Adrenal gland (tissue), 12 donors: ENCODE data around the gene RFPL4A. TPM values are rescaled to one million over a fixed set of nuclear protein-coding genes. Genes with fewer than 3 reads are reported as not detected.
"Not testable (repeated sequence)": the region's sequence is repeated elsewhere in the genome, so short reads cannot be mapped to it uniquely, and the experiment has no call there.

ENCODE experiments used
- DNase-seq, 7 donors: peaks; one replicate each; pipeline ENCODE4 v3.0.0-alpha.2; 2019 to 2020
- H3K27ac ChIP-seq, 5 donors: fragments of 200-600 bp; sonication (generic) in 4 of 5; 1 replicate in 3 of 5; 2 replicates in 2 of 5; pipeline versions ENCODE4 v1.5.1 to v1.8.0; 2016 to 2020; ENCODE audit warnings: mild to moderate bottlenecking in 1 of 5
- H3K27me3 ChIP-seq: fragments of 200-600 bp; 2 replicates; pipeline ENCODE4 v1.8.0; 2021
- H3K36me3 ChIP-seq, 2 donors: fragments of 200-600 bp; replicated peaks in 1 of 2; 1 replicate in 1 of 2; 2 replicates in 1 of 2; pipeline versions ENCODE4 v1.5.1 to v1.8.0; 2018 to 2022
- H3K4me1 ChIP-seq, 2 donors: fragments of 200-600 bp; replicated peaks in 1 of 2; 1 replicate in 1 of 2; 2 replicates in 1 of 2; pipeline versions ENCODE4 v1.5.1 to v1.8.0; 2018 to 2021
- H3K4me3 ChIP-seq, 4 donors: fragments of 200-600 bp; sonication (generic) in 3 of 4; one replicate each; pipeline ENCODE4 v1.5.1; 2016 to 2018
- H3K9me3 ChIP-seq, 3 donors: fragments of 200-600 bp; sonication (generic) in 1 of 3; replicated peaks in 1 of 3; 1 replicate in 2 of 3; 2 replicates in 1 of 3; pipeline versions ENCODE4 v1.5.1 to v1.8.0; 2016 to 2021
- POLR2A ChIP-seq, 2 donors: fragments of 450-650 bp; IDR thresholded peaks; one replicate each; pipeline ENCODE4 v1.6.1; 2017; ENCODE audit warnings: antibody characterized with exemption in 2 of 2, mild to moderate bottlenecking in 2 of 2, moderate library complexity in 1 of 2
- WGBS, 4 donors: extraction: QIAGEN DNeasy Blood & Tissue Kit in 2 of 4; methylation state at CpG; one replicate each; pipeline versions ENCODE4 v1.1.5 to v1.1.7; 2013 to 2017; 5-methylcytosine and 5-hydroxymethylcytosine counted together
- intact Hi-C, 2 donors: fragments of 100-400 bp; cut with DNase I; formaldehyde crosslinking; loops; one replicate each; pipeline versions ENCODE4 v1.14.1 to v1.15.0; 2022 to 2023
- polyA plus RNA-seq, 3 donors: library from polyadenylated mRNA; stranded (reverse); fragments of 200-250 nt in 2 of 3; fragments of 350-450 nt in 1 of 3; fragmentation: Illumina TruSeq in 1 of 3; extraction: RNeasy Lipid Tissue Mini Kit (QIAGEN cat#74804) in 1 of 3; gene quantifications; one replicate each; pipeline ENCODE4 v1.2.3, GENCODE V29; 2013 to 2014
- total RNA-seq, 9 donors: library from RNA; depleted of rRNA in 4 of 9; stranded (reverse); fragments of >200 nt in 4 of 9; fragments of 120-200 nt in 1 of 9; fragmentation: NEBNext Ultra II Directional in 1 of 9; extraction: Animal tissue kit (Norgen Biotek cat#: 25700) in 1 of 9; gene quantifications; one replicate each; pipeline versions ENCODE4 v1.1.0 to v1.2.4, GENCODE V29; 2013 to 2023
- TF ChIP-seq, protein P1 (sequence below), 6 experiments: fragments of 450-650 bp in 4 of 6; fragments of 200-600 bp in 2 of 6; sonication (generic) in 1 of 6; IDR thresholded peaks; 1 replicate in 5 of 6; 2 replicates in 1 of 6; pipeline versions ENCODE4 v1.5.1 to v1.8.0; 2016 to 2021; ENCODE audit warnings: antibody characterized with exemption in 6 of 6, mild to moderate bottlenecking in 2 of 6, moderate library complexity in 1 of 6
- donor health status: healthy with polysubstance abuse.
- donor health status: Bipolar disorder and iron deficiency.
- donor health status: DM: yes; HTN: yes; CAD: no.
- donor health status: DM: no; HTN: no; CAD: no.
- donor health status: DM: no; HTN: no; CAD: no.
- donor health status: DM: yes; HTN: yes; CAD: no.

RFPL4A gene
- total and polyA plus RNA-seq, 12 donors: 0.28 TPM; not detected in 11

DNA sequence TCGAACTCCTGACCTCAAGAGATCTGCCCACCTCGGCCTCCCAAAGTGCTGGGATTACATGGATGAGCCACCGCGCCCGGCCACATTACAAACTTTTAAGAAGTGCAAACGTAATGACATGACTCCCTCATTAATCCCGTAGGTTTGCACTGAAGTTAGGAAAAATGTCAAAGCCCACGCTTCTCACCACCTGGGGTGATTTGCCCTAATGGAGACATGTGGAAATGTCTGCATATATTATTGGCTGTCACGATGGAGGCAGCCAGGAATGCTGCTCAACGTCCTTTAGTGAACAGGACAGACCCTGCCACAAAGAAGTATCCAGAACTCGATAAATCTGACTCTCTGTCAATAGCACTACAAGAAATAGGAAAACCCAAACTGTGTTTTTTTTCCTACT is 41.6 kb upstream of the RFPL4A start:
- no peak for TF ChIP-seq POLR2A (IDR thresholded peaks at IDR 0.05)
- TF ChIP-seq, protein P1, sequence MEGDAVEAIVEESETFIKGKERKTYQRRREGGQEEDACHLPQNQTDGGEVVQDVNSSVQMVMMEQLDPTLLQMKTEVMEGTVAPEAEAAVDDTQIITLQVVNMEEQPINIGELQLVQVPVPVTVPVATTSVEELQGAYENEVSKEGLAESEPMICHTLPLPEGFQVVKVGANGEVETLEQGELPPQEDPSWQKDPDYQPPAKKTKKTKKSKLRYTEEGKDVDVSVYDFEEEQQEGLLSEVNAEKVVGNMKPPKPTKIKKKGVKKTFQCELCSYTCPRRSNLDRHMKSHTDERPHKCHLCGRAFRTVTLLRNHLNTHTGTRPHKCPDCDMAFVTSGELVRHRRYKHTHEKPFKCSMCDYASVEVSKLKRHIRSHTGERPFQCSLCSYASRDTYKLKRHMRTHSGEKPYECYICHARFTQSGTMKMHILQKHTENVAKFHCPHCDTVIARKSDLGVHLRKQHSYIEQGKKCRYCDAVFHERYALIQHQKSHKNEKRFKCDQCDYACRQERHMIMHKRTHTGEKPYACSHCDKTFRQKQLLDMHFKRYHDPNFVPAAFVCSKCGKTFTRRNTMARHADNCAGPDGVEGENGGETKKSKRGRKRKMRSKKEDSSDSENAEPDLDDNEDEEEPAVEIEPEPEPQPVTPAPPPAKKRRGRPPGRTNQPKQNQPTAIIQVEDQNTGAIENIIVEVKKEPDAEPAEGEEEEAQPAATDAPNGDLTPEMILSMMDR (IDR thresholded peaks at IDR 0.05): no peak
- DNase-seq: no peak
- H3K4me3 ChIP-seq: no peak overlapping the region
- no peaks in the 10 kb centered on the region for H3K4me1 ChIP-seq
- H3K36me3 ChIP-seq: no peaks in the 10 kb centered on the region
- H3K27ac ChIP-seq: no peak overlapping the region
- WGBS, 4 donors: 67 to 73% (median 70%) methylated on average over 11 of the region's 11 CpGs
- H3K9me3 ChIP-seq: no peaks in the 10 kb centered on the region
- intact Hi-C loops: no loop called here
- H3K27me3 ChIP-seq: peaks cover 15% of the 10 kb centered on the region

DNA sequence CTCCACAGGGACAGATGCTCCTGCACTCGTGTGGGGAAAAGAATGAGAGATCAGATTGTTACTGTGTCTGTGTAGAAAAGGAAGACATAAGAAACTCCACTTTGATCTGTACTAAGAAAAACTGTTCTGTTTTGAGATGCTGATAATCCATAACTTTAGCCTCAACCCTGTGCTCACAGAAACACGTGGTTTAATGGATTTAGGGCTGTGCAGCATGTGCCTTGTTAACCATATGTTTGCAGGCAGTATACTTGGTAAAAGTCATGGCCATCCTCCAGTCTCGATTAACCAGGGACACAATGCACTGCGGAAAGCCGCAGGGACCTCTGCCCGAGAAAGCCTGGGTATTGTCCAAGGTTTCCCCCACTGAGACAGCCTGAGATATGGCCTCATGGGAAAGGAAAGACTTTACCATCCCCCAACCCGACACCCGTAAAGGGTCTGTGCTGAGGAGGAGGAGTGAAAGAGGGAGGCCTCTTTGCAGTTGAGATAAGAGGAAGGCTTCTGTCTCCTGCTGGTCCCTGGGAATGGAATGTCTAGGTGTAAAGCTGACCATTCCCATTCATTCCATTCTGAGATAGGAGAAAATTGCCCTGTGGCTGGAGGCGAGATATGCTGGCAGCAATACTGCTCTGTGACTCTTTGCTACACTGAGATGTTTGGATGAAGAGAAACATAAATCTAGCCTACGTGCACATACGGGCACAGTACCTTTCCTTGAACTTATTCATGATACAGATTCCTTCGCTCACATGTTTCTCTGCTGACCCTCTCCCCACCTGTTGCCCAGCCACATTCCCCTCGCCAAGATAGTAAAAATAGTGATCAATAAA is 40.8 kb upstream of the RFPL4A start:
- H3K9me3 ChIP-seq, H3K36me3 ChIP-seq, H3K27ac ChIP-seq, intact Hi-C loops, DNase-seq, H3K4me3 ChIP-seq, H3K4me1 ChIP-seq: not testable (repeated sequence)
- H3K27me3 ChIP-seq: peaks cover 15% of the 10 kb centered on the region
- 32 to 63% (median 34%) methylated on average over 11 to 13 of the region's 13 CpGs for WGBS, 4 donors

DNA sequence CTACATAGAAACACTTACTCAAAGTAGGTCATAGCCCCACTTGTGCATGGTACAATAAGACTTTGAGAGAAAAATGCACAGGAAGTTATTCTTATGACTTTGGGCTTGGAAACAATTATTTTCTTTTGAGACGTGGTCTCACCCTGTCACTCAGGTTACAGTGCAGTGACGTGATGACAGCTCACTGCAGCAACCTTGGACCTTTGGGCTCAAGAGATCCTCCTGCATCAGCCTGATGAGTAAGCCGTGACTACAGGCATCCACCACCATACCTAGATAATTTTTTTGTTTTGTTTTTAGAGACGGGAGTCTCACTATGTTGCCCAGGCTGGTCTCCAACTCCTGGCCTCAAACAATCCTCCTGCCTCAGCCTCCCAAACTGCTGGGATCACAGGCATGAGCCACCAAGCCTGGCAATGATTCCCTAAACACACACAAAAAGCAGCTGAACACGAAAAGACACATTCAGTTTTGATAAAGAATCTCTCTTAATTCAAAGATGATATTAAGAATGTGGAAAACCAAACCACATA is 38.6 kb upstream of the RFPL4A start:
- TF ChIP-seq, protein P1 (IDR thresholded peaks at IDR 0.05): no peak
- no peak for TF ChIP-seq POLR2A (IDR thresholded peaks at IDR 0.05)
- H3K36me3 ChIP-seq: no peaks in the 10 kb centered on the region
- intact Hi-C loops: no loop called here
- no peaks in the 10 kb centered on the region for H3K4me1 ChIP-seq
- peaks cover 15% of the 10 kb centered on the region for H3K27me3 ChIP-seq
- no peak overlapping the region for H3K4me3 ChIP-seq
- DNase-seq: no peak
- H3K27ac ChIP-seq: no peak overlapping the region
- 45 to 56% (median 49%) methylated on average over 5 of the region's 5 CpGs for WGBS, 4 donors
- H3K9me3 ChIP-seq: no peaks in the 10 kb centered on the region

DNA sequence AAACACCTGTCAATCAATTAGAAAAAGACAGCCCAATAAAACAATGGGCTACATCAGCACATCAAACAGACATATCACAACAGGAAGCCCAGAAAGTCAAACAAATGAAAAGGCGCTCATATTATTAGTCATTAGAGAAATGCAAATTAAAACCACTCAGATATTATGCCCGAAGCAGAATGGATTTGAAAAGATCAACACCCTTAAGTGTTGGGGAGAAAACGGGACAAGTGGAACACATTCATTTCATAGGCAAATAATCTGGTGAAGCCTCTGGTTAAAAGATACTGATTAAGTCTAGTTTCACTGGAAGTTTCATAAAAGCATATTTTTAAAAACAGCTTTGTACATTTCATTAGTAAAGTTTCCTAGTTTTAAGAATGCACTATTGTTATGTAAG is 38.1 kb upstream of the RFPL4A start:
- Histone ChIP-seq H3K27me3 (peaks cover 15% of the 10 kb centered on the region), H3K36me3 (no peaks in the 10 kb centered on the region), H3K4me3 (no peak overlapping the region), H3K27ac (no peak overlapping the region), H3K4me1 (no peaks in the 10 kb centered on the region), H3K9me3 (no peaks in the 10 kb centered on the region)
- TF ChIP-seq POLR2A (IDR thresholded peaks at IDR 0.05): no peak
- TF ChIP-seq, protein P1 (IDR thresholded peaks at IDR 0.05): no peak
- DNase-seq: no peak
- intact Hi-C loops: no loop called here
- 70 to 84% (median 74%) methylated on average over 3 of the region's 3 CpGs for WGBS, 4 donors

DNA sequence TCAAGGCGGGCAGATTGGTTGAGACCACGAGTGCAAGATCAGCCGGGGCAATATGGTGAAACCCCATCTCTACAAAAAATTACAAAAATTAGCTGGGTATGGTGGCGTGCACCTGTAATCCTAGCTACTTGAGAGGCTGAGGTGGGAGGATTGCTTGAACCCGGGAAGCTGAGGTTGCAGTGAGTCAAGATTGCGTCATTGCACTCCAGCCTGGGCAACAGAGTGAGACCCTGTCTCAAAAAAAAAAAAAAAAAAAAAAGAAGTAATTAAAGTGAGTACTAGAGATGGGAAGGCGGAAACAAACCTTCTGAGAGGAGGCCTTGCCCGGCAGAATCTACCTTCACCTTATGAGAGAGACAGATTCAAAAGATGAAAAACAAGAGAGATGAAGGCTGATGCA is 35.4 kb upstream of the RFPL4A start:
- DNase-seq: no peak
- H3K4me1 ChIP-seq: no peaks in the 10 kb centered on the region
- WGBS, 4 donors: 84 to 91% (median 88%) methylated on average over 8 of the region's 8 CpGs
- intact Hi-C loops: no loop called here
- H3K27me3 ChIP-seq: peaks cover 10% of the 10 kb centered on the region
- H3K4me3 ChIP-seq: no peak overlapping the region
- H3K9me3 ChIP-seq: no peaks in the 10 kb centered on the region
- no peaks in the 10 kb centered on the region for H3K36me3 ChIP-seq
- no peak for TF ChIP-seq POLR2A (IDR thresholded peaks at IDR 0.05)
- TF ChIP-seq, protein P1 (IDR thresholded peaks at IDR 0.05): no peak
- H3K27ac ChIP-seq: no peak overlapping the region

DNA sequence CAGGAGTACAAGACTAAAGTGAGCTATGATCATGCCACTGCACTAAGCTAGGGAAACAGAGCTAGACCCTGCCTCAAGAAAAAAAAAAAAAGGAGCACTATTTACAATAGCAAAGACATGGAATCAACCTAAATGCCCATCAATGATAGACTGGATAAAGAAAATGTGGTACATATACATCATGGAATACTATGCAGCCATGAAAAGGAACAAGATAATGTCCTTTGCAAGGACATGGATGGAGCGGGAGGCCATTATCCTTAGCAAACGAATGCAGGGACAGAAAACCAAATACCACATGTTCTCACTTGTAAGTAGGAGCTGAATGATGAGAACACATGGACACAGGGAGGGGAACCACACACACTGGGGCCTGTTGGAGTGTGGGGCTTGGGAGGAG is 28.5 kb upstream of the RFPL4A start:
- H3K4me1 ChIP-seq, H3K36me3 ChIP-seq, H3K9me3 ChIP-seq, intact Hi-C loops, DNase-seq, H3K4me3 ChIP-seq, H3K27me3 ChIP-seq, H3K27ac ChIP-seq: not testable (repeated sequence)
- 65 to 73% (median 71%) methylated on average over 2 of the region's 2 CpGs for WGBS, 4 donors
